Vagina (tissue), 2 donors: ENCODE data around the gene HES5. TPM values are rescaled to one million over a fixed set of nuclear protein-coding genes. Genes with fewer than 3 reads are reported as not detected.
A peak's percentile ranks its signal among the peaks of the same experiment; 100 is the strongest.

Source experiments
- DNase-seq, 2 donors: peaks; one replicate each; pipeline ENCODE4 v3.0.0-alpha.2; 2017; ENCODE audit errors: extremely low spot score in 2 of 2
- H3K27ac ChIP-seq: fragments of 200-600 bp; sonication (generic); one replicate; pipeline ENCODE4 v1.5.1; 2019
- H3K27me3 ChIP-seq: fragments of 200-600 bp; sonication (generic); one replicate; pipeline ENCODE4 v1.5.1; 2019
- H3K36me3 ChIP-seq, 2 donors: fragments of 200-600 bp; sonication (generic); one replicate each; pipeline ENCODE4 v1.5.1; 2017 to 2019
- H3K4me1 ChIP-seq: fragments of 200-600 bp; sonication (generic); one replicate; pipeline ENCODE4 v1.5.1; 2019
- H3K4me3 ChIP-seq, 2 donors: fragments of 200-600 bp; sonication (generic); 1 replicate in 1 of 2; 2 replicates in 1 of 2; pipeline ENCODE4 v1.5.1; 2016 to 2019
- H3K9me3 ChIP-seq: fragments of 200-600 bp; sonication (generic); one replicate; pipeline ENCODE4 v1.5.1; 2019
- CTCF ChIP-seq, 3 experiments: fragments of 450-650 bp in 2 of 3; fragments of 200-600 bp in 1 of 3; sonication (generic) in 1 of 3; IDR thresholded peaks; one replicate each; pipeline ENCODE4 v1.5.1; 2017 to 2019; ENCODE audit warnings: antibody characterized with exemption in 3 of 3, mild to moderate bottlenecking in 2 of 3, moderate library complexity in 2 of 3
- POLR2A ChIP-seq, 2 donors: fragments of 450-650 bp; IDR thresholded peaks; one replicate each; pipeline ENCODE4 v1.6.1; 2017; ENCODE audit warnings: antibody characterized with exemption in 2 of 2, mild to moderate bottlenecking in 2 of 2, moderate library complexity in 2 of 2
- POLR2AphosphoS5 ChIP-seq, 2 donors: sonication (generic); formaldehyde crosslinking; IDR thresholded peaks; one replicate each; pipeline ENCODE4 v1.9.0; 2017; ENCODE audit warnings: antibody characterized with exemption in 2 of 2, mild to moderate bottlenecking in 2 of 2, low read depth in 1 of 2; ENCODE audit not compliant: insufficient read depth in 1 of 2
- intact Hi-C: fragments of 100-400 bp; cut with DNase I; formaldehyde crosslinking; loops from one replicate; pipeline ENCODE4 v1.15.1; 2023
- total RNA-seq: library from RNA; depleted of rRNA; stranded (reverse); fragments of >200 nt; gene quantifications from one replicate; pipeline ENCODE4 v1.2.3, GENCODE V29; 2016

Gene HES5
- total RNA-seq, 1 donor from 2014 or later, result not detected

- Histone ChIP-seq H3K27ac (no peak overlapping the region), H3K9me3 (no peaks in the 10 kb centered on the region), H3K4me1 (peaks cover 50% of the 10 kb centered on the region), H3K27me3 (no peaks in the 10 kb centered on the region), H3K4me3 (no peak overlapping the region), H3K36me3 (peaks cover 0 to 23% of the 10 kb centered on the region in 2 donors)
- intact Hi-C loops, result no loop called here
- TF ChIP-seq CTCF (IDR thresholded peaks at IDR 0.05) (no peak), POLR2AphosphoS5 (IDR thresholded peaks at IDR 0.05; ENCODE audit: insufficient read depth in 1 of 2, low read depth in 1 of 2) (no peak), POLR2A (IDR thresholded peaks at IDR 0.05) (no peak)
- no peak for DNase-seq
Measured at GRCh38 chr1:2559509-2560298, 29.6 kb upstream of the HES5 start.

DNA sequence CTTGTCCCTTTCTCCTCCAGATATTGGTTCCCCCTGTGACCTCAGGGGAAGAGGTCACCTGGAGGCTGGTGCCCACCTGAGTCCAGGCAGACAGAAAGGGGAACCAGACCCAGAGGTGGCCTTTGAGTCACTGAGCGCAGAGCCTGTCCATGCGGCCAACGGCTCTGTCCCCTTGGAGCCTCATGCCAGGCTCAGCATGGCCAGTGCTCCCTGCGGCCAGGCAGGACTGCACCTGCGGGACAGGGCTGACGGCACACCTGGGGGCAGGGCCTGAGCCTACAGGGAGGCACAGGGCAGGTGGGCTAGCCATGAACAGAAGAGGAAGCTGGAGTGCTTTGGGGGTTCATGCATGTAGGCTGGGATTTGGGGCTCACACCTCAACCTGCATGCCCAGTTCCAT lies 28.8 kb upstream of the HES5 start:
- no peak overlapping the region for H3K27ac ChIP-seq
- no peaks in the 10 kb centered on the region for H3K27me3 ChIP-seq
- peaks cover 0 to 23% of the 10 kb centered on the region in 2 donors for H3K36me3 ChIP-seq
- H3K4me1 ChIP-seq, result peaks cover 56% of the 10 kb centered on the region
- DNase-seq, result no peak
- H3K9me3 ChIP-seq, result no peaks in the 10 kb centered on the region
- H3K4me3 ChIP-seq, result no peak overlapping the region
- TF ChIP-seq CTCF (IDR thresholded peaks at IDR 0.05), result no peak
- no peak for TF ChIP-seq POLR2A (IDR thresholded peaks at IDR 0.05)
- no peak for TF ChIP-seq POLR2AphosphoS5 (IDR thresholded peaks at IDR 0.05; ENCODE audit: insufficient read depth in 1 of 2, low read depth in 1 of 2)
- intact Hi-C loops, result no loop called here

- H3K9me3 ChIP-seq, result no peaks in the 10 kb centered on the region
- peaks cover 56% of the 10 kb centered on the region for H3K4me1 ChIP-seq
- peak overlapping the region; percentile 96 for H3K27ac ChIP-seq
- no peak for DNase-seq
- H3K4me3 ChIP-seq, result no peak overlapping the region
- no peak for TF ChIP-seq CTCF (IDR thresholded peaks at IDR 0.05)
- TF ChIP-seq POLR2AphosphoS5 (IDR thresholded peaks at IDR 0.05; ENCODE audit: insufficient read depth in 1 of 2, low read depth in 1 of 2), result no peak
- no peak for TF ChIP-seq POLR2A (IDR thresholded peaks at IDR 0.05)
- H3K36me3 ChIP-seq, result peaks cover 0 to 23% of the 10 kb centered on the region in 2 donors
- H3K27me3 ChIP-seq, result no peaks in the 10 kb centered on the region
- intact Hi-C loops, result no loop called here
Measured at GRCh38 chr1:2558420-2558819, 28.4 kb upstream of the HES5 start.

DNA sequence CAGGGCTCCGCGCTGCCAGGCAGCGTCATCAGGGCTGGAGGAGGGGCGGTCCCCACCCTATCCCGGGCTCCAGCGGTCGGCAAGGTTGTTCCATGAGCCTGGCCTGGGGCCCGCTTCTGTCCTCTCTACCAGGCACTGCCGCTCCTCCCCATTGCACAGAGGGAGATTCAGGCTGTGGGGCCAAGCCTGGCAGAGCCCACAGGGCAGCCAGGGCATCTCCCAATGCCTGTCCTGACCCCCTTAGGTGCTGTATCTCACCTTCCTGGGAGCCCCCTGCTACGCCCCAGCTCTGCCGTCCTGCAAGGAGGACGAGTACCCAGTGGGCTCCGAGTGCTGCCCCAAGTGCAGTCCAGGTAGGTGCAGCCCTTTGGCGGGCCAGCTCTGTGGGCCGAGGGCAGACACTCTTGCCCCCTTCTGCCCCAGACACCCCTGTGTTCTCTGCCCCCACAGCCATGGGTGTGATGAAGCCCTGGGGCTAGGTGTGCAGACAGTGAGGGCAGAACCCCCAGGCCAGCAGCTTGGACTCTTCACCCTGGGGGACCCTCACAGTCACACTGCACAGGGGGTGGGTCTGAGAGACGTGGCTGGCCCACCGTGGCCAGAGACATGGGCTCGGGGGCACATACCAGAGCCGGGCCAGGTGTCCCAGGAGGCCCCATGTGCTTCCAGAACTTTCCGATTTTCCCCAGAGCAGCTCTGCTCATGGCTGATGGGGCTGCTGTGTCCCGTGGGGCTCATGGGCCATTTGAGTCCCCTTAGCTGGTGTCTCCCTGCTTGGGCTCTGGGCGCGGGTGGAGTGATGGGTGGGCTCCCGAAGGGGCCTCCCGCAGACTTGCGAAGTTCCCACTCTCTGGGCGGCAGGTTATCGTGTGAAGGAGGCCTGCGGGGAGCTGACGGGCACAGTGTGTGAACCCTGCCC lies 27.7 kb upstream of the HES5 start:
- Histone ChIP-seq H3K27me3 (no peaks in the 10 kb centered on the region), H3K27ac (peak overlapping the region; percentile 96), H3K4me3 (peak overlapping the region; percentile 61 to 64), H3K9me3 (no peaks in the 10 kb centered on the region), H3K4me1 (peaks cover 56% of the 10 kb centered on the region), H3K36me3 (peaks cover 0 to 23% of the 10 kb centered on the region in 2 donors)
- intact Hi-C loops, result no loop called here
- TF ChIP-seq POLR2A (IDR thresholded peaks at IDR 0.05) (no peak), CTCF (IDR thresholded peaks at IDR 0.05) (no peak), POLR2AphosphoS5 (IDR thresholded peaks at IDR 0.05; ENCODE audit: insufficient read depth in 1 of 2, low read depth in 1 of 2) (no peak)
- DNase-seq, result no peak
